HG03039 (cell line): ENCODE data around the gene ACER1.
"Not testable (repeated sequence)": the region's sequence is repeated elsewhere in the genome, so short reads cannot be mapped to it uniquely, and the experiment has no call there.

Experiments used
- ATAC-seq: cut with Tn5 transposase; IDR thresholded peaks from one replicate; pipeline ENCODE4 v1.9.1; 2021; ENCODE audit warnings: mild to moderate bottlenecking, moderate library complexity; ENCODE audit not compliant: unreplicated experiment

ACER1 gene

DNA sequence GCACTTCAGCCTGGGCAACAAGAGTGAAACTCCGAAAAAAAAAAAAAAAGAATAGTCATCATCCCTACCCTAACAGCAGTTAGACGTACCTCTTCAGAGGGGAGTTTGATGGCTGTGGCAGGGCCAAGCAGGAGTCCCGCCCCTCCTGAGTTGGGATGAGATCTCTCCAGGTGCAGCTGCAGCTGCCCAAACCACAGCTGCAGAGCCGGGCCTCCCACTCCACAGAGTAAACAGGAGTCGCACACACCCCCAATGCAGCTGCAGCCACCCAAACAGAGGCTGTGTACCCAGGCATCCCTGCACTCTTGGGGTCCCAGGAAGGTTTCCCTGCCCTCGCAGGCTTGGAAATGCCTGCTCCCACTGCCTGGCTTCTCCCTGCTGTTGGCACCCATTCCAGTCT, 36.2 kb downstream of the ACER1 start:
- no peak for ATAC-seq

DNA sequence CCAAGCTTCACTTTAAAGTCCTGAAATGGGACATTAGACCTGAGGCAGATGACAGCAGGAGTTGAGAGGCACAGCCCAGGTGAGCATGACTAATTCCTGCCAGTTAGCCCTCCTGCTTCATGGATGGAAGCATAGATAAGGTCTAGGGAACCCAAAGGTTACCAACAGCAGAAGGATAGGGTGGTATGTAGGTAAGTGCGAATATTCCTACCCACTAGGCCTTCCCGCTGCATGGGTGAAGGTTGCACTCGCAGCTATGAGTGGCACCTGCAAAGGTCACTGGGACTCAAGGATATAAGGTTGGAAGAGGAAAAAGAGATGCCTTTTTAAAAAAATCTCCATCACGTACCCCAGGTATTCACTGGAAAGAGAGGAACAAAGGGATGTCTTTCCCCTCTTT, 41.4 kb downstream of the ACER1 start:
- ATAC-seq, result no peak

DNA sequence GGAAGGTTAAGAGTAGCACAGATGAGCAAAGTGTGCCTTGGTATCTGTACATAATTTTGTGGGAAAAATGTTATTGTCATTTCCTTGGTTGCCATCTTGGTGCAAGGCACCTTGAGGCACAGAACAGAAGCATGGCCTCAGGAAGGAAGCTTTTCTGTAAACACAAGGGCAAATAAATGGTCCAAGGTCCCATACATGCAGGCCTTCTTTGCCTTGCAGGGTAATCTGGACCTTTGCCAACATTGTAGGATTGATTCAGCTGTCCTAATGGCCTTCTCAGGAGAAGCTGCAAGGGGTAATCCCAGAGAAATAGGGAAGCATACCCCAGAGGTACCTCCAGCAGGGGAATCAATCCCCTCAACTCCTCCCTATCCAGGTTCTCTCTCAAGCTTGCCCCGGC, 44.7 kb downstream of the ACER1 start:
- ATAC-seq, result no peak

DNA sequence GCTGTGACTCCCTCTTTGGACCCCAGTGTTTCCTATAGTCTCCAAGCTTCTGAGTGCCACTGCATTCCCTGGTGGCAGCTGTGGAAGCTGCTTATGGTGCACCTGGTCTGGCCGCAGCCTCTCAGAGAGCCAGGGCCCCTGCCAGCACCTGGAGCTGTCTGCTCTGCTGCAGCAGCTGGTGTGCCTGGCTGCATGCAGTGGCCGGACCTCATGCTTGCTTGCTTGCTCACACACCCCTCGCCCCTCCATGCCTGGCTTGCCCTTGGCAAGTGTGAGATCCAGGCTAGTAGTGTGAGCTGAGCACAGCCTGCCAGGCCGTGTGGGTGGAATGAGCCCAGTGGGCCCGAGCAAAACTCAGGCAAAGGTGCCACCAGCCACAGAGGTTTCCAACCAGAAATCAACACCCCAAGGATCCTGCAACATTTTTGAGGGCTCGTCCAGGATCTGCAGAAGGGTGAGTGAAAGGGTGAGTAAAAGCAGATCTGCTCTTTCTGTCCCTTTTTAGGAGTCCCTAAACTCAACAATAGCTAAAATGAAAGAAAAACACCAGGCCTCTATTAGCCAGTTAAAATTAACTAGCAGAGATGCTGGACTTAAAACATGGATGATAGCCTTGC, 46.0 kb downstream of the ACER1 start:
- no peak for ATAC-seq

DNA sequence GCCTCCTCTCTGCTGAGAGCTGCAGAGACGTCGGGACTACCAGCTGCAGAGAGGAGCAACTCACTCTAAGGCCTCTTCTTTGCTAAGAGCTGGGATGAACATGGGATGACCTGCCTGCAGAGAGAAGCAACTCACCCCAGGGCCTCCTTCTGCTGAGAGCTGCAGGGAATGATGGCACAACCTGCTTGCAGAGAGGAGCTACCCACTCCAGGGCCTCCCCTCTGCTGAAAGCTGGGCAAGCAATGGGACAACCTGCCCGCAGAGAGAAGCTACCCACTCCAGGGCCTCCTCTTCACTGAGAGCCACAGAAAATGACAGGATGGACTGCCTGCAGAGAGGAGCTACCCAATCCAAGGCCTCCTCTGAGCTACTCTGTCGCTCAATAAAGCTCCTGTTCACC, 46.7 kb downstream of the ACER1 start:
- no peak for ATAC-seq

DNA sequence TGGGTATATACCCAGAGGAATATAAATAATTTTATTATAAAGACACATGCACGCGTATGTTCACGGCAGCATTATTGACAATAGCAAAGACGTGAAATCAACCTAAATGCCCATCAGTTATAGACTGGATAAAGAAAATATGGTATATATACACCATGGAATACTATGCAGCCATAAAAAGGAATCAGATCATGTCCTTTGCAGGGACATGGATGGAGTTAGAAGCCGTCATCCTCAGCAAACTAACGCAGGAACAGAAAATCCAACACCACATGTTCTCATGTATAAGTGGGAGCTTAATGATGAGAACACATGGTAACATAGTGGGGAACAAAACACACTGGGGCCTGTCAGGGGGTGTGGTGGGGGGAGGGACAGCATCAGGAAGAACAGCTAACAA, 51.0 kb downstream of the ACER1 start:
- not testable (repeated sequence) for ATAC-seq

DNA sequence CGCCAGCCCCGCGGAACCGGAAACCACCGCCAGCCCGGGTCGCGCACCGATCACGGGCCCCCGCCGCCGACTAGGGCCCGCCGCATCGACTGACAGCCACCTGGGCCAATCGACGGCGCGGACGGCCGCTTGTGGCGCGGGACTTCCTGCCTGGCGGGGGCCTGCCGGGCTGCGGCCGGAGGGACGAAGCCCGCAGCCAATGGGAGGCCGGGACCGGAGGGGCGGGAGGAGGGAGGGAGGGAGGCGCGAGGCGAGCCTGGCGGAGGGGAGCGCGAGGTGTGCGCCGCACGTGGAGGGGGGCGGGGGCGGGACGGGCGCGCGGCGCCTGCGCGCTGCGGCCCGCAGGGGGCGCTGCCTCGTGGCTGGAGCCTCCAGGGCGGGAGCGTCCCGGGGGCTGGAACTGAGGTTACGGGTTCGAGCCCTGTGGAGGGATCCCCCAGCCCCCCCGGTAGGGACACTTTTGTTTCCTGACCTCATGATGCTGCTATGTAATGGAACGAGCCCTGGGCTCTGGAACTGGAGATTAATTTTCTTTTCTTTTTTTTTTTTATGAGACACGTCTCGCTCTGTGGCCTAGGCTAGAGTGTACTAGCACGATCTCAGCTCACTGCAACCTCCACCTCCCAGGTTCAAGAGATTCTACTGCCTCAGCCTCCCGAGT, 53.4 kb downstream of the ACER1 start, which contains the start of gene MLLT1:
Gene MLLT1, minus strand, starts transcription at position 45 of the 661 bp plus-strand sequence. CDS start 191 bp downstream, outside the sequence.
- ATAC-seq, result peak; percentile 88

DNA sequence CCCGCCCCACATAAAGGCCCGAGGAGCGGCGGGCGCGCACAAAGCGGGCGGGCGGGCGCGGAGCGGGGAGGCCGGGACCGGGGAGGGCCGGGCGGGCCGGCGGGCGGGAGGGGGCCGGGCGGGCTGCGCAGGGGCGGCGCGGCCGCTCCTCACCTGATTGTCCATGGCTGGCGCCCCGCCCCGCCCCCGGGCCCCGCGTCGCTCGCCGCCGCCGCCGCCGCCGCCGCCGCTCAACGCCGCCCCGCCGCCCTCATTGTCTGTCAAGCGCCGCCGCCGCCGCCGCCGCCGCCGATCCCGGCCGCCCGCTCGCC, 53.8 kb downstream of the ACER1 start:
- ATAC-seq, result peak; percentile 31

DNA sequence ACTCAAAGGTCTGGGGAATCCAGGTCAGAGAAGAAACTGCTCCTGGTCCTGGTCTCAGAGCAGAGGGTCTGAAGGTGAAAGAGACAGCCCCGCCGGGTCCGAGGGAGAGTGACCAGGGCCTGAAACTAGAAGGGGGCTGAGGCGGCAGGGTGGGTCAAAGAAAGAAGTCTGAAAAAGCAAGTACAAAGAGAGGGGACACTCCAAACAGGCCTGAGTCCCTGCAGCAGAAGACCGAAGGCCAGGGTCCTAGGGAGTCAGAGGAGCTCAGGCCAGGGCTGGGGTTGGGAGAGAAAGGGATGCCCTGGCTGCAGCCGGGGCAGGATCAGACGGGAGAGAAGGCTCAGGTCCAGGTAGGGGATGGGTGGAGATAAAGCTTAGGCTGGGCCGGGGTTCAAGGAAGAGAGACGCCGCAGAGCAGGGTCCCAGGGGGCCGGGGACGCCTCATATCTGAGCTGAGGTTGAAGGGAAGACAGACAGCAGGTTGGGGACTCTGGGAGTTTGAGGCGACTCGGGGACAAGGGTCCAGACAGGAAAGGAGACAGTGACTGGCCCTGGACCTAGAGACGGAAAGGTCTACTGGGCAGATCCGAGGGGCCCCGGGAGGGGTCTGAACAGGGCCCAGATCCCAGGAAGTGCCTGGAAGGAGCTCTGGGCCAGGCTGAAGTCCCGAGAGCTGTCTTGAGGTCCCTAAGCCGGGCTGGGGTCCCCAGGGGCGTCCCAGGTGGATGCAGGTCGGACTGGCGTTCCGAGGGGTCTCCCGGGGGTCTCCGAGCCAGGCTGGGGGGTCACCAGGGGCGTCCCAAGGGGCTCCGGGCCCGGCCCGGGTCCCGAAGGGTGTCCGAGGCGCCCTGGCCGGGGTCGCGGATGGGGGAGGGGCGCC, 54.4 kb downstream of the ACER1 start:
- no peak for ATAC-seq

DNA sequence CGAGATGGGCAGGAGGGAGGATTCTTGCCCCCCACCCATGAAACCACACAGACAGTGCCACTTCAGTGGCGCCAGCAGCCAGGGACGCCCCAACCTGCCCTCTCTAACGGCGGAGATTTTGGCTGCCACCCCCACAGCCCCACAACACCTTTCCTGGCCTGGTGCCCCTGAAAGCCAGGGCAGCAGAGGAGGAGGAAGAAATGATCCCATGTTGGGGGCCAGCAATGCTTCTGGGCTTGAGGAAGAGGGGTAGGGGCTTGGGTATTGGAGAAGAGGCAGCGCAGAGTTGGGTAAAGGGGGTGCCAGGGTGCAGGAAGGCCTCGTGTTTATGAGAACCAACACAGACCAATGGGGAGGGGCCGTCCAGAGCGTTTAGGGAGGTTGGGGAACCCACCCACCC, 55.4 kb downstream of the ACER1 start:
- ATAC-seq, result no peak

DNA sequence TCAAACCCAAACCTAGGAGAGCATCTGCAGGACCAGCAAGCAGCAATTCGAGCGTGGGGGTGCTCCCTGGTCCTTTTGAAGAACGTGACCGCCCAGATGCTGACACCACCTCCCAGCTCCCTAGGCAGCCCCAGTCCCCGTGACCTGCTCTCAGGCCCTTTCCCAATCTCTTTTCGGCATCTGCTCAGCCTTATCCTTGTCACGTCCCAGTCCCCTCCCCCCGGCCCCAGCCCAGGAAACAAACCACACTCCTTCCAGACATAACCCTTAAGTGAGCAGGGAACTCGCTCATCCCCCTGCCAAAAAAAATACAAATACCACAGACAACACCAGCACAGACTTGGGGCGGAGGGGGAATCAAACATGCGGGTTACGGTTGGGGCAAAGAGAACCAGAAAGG, 57.0 kb downstream of the ACER1 start:
- no peak for ATAC-seq

DNA sequence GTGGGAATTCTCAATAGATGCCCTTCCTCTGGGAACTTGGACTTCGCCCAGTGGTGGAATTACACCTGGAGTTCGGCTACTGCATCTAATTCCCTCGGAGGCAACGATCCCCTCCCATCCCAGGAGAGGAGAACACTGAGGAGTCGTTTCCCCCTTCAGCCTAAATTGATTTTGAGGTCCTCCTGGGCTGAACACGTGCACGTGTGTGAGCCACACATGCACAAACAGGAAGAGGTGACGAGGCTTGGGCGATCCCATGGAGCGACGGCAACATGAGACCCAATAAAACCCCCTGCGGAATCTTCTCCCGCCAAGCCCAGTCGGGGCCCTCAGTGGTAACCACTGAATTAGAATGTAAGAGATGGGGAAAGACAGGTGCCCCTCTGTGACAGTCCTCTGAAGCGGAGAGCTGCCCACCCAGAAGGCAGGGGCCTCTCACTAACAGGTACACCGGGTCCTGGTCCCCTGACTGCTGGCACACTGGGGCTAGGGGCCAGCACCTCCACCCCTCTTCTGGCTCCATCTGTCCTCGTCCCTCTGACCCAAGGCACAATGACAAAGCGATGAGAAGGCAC, 58.2 kb downstream of the ACER1 start:
- ATAC-seq, result no peak

DNA sequence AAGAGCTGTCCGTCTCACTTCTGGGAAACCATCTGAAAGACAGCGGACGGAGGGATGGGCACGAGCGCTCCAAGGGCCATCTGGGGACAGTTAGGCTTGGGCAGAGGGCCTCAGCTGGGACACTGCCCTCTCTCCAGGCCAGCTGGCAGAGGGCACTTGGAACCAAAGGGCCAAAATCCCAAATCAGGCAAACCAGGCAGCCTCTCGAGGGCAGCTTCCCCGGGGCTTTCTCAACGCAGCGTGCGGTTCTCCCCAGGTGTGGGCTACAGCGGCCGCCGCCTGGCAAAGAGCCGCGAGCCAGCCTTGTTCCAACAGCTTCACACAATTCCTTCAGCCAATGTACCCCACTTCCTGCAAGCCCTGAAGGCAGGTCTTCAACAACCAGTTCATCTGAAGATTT, 58.7 kb downstream of the ACER1 start:
- ATAC-seq, result no peak

DNA sequence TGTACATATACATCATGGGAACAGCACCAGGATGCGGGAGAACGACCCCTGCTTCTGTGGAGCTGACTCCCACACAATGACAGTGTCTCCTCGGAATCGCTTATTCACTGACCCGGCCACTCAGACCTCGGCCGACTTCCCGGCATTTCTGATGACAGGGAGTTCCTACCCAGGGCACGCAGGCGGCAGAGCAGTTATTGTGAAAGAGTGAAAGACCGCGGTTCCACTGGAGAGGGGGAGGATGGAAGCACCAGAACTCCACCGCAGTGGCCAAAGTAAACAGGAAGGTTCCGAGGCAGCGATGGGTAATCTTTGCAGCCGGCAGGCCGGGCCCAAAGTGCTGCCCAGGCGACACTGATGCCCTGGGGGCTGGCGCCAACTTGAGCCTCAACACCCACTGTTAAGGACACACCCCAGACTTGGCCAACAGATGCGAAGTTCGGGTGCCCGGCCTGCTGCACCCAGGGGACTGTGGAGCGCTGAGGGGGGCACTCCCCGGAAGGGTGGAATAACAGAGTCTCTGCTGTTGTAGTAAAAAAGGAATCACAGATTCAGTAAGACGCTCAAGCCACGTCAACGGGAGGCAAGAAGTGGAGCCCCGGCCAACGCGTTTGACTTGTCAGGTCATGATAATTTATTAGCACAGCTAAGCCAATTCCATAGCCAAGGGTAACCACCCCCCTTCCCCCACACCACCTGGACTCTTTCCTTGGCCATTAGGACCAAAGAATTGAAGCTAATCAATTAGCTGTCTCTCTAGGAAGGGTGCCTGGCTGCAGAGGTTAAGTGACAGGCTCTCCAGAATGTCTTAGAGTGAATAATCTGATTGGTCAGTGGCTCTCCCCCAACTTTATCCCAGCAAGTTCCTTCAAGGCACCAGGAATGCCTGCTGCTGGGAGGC, 59.5 kb downstream of the ACER1 start:
- ATAC-seq, result no peak

DNA sequence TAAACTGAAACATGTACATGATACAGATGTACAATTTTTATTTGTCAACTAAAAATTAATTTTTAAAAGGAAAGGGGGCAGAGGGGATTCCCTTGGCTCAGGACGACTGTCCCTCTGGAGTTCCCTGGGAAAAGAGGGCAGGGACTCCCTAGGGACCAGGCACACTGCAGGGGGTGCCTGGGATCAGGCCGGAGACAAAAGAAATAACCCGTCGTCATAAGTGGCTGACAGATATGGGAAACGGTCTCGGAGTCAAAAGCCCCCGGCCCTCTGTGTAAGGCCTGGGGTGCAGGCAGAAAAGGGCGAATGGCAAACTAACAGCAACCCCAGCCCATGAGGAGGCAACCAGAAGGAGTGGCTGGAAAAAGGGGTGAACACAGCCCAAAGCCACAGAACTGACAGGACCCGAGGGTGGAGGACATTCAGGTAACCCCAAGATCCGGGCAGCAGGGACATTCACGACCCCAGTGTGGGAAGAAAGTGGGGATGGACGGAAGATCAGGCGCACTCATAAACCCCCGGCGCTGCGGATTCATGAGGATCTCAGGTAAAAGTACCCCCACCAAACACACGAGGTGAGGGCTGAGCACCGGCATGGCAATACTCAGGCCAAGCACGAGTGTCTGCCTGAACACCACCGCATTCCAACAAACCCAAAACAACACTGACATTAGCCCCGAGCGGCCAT, 60.4 kb downstream of the ACER1 start:
- no peak for ATAC-seq

DNA sequence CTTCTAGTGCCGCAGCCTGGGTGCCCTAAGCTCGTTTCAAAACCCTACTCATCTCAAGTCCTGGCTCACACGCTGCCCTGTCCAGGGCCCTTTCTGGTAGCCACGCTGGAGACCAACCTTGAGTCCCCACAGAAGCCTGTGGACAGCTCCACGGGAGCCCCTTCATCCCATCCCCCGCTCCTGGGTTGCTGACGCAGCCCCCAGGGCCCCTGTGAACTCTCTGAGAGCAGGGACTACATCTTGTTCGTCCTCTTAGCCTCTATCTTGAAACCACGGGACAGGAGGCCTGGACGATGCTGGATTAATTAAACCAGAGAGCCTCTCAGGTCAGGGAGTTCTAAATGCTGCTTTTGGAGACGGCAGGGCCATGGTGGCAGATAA, 61.0 kb downstream of the ACER1 start:
- ATAC-seq, result no peak

DNA sequence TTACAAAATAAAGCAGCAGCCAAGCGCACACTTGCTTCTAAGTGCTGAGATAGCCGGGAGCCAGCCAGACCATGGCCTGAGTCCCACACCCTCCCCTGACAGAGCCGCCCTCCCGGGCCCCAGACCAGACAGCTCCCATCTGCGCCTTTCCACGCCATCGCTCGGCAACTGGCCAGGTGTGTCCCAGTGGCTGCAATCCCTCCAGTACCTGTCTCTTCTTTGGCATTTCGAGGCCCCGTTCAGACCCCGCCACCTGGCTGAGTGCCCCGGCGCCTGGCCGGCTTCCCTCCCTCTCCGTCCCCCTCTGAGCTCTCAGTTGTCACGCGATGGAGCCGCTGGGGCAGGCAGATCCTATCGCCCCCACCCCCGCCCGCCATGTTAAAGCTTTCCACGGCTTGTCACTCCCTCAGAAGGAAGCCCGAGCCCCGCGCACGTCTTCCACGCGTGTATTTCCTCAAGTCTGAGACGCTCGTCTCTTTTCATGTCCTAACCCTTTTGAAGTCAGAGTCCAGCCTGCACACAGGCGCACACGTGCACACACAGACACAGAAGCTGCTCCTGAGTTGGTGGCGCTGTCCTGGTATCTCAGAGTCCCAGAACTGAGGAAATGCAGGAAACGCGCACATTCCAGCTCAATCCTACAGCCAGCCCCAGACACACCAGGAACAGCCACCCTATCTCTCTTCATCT, 61.5 kb downstream of the ACER1 start:
- no peak for ATAC-seq

DNA sequence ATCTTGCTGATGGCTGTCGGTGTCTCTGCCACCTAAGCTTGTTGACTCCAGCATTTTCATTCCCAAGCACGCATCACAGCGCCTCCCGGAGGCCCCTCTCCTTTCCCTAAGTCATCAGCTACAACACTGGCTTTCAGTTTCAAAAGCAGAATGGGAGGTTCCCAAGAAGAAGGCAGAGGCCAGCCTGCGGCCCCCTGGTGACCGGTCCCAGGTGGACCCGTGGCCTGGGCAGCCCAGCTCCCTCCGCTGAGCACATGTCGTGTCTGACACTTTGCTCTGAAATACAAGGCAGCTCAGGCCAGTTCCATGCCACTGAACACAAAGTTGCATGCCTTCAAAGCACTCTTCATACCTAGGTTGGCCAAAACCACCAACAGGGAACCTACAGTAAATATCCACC, 62.2 kb downstream of the ACER1 start:
- no peak for ATAC-seq

DNA sequence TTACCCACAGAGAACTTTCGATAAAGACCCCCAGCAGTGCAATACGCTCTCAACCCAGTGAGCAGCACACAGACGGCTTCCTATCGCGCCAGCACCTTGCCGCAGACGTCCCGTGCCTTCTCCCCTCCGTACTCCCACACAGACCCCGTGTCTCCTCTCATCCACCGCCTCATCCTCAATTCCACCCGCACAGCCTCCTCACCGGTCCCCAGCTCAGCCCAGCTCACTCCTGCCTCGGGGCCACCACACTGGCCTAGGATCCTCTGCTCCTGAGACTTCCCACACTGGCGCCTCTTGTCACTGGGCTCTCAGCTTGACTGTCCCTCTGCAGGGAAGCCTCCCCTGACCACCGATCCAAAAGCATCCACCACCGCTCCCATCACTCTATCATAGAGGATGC, 62.6 kb downstream of the ACER1 start:
- ATAC-seq, result no peak
